ENCODE data around the gene GALNS.

DNA sequence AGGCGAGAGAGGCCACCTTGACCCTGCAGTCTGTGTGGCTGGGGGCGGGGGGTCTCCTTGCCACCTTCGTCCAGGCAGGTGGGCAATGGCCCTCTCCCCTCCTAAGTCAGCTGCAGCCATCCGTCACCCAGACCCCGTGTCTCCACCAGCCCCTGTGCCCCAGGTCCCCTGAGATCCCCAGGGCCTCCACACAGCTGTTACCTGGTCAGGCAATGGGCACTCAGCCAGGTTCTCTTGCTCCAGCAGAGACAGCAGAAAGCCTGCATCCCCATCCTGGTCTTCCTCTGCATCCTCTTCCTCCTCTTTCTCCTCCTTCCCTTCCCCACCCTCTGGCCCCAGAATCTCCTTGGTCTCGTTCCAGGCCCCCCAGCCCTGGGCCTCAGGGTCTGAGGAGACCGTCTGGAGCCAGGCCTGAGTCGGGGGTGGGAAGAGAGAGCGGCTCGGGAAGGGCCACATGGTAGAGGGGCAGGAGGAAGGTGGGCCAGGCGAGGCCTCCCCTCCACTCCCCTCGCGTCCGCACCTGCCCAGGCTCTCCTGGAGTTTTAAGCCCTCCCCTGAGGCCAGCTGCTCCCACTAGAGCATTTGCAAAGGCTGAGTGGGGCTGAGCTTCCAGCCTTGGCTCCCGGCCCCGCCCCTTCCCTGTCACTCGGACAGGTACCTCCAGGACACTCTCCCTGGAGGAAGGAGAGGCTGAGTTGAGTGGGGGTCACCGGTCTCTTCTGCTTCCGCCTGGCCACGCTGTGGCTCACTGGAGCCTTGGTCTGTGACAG is 9.6 kb upstream of the GALNS start, which contains the start of gene PABPN1L:
- no peak for TF ChIP-seq CTCF (IDR thresholded peaks at IDR 0.05 in 8 of 11, conservative IDR thresholded peaks at IDR 0.05 in 3 of 11)
- no peak for TF ChIP-seq POLR2A (IDR thresholded peaks at IDR 0.05)
